Measurements from ENCODE around the gene CFAP58. TPM values are rescaled to one million over a fixed set of nuclear protein-coding genes. Genes with fewer than 3 reads are reported as not detected.

CFAP58 gene
- total RNA-seq, 6 experiments from 2014 or later = 0.10 to 2.9 (median 0.15) TPM; not detected in 2

DNA sequence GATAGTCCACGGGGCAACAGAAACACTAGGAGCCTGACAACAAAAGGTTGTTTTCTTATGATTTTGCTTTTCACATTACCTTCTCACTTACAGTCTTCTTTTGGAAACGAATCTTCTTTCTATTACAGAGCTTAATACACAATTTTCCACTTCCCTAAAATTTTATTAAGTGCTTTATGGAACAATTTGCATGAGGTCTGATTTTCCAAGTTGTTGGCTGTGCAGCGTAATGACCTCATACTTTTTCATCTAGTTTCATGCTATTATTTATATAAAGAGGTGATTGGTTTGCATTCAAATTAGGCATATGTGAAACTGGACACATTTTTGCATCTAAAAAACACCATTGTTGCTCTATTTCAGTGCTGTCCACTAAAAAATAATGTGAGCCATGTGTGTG lies 76.7 kb downstream of the CFAP58 start:
- DNase-seq (no peak), ATAC-seq (no peak)
- no peaks in the 10 kb centered on the region for H3K36me3 ChIP-seq
- no peaks in the 10 kb centered on the region for H3K4me1 ChIP-seq
- H3K27ac ChIP-seq = no peak overlapping the region
- no peaks in the 10 kb centered on the region for H3K27me3 ChIP-seq
- TF ChIP-seq, protein P1, sequence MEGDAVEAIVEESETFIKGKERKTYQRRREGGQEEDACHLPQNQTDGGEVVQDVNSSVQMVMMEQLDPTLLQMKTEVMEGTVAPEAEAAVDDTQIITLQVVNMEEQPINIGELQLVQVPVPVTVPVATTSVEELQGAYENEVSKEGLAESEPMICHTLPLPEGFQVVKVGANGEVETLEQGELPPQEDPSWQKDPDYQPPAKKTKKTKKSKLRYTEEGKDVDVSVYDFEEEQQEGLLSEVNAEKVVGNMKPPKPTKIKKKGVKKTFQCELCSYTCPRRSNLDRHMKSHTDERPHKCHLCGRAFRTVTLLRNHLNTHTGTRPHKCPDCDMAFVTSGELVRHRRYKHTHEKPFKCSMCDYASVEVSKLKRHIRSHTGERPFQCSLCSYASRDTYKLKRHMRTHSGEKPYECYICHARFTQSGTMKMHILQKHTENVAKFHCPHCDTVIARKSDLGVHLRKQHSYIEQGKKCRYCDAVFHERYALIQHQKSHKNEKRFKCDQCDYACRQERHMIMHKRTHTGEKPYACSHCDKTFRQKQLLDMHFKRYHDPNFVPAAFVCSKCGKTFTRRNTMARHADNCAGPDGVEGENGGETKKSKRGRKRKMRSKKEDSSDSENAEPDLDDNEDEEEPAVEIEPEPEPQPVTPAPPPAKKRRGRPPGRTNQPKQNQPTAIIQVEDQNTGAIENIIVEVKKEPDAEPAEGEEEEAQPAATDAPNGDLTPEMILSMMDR (IDR thresholded peaks at IDR 0.05) = no peak
- no peak for TF ChIP-seq POLR2A (IDR thresholded peaks at IDR 0.05)
- intact Hi-C loops (cut with DNase I) = no loop called here
- H3K4me3 ChIP-seq = no peak overlapping the region
- H3K9me3 ChIP-seq = no peaks in the 10 kb centered on the region
- 52% methylated on average over 3 of the region's 3 CpGs for WGBS (ENCODE audit: insufficient coverage, low coverage, low lambda C conversion rate, missing lambda C conversion rate)

- H3K27me3 ChIP-seq = no peaks in the 10 kb centered on the region
- H3K36me3 ChIP-seq = no peaks in the 10 kb centered on the region
- no peak overlapping the region for H3K4me3 ChIP-seq
- ATAC-seq (no peak), DNase-seq (no peak)
- no peaks in the 10 kb centered on the region for H3K9me3 ChIP-seq
- 41% methylated on average over 2 of the region's 3 CpGs for WGBS (ENCODE audit: insufficient coverage, low coverage, low lambda C conversion rate, missing lambda C conversion rate)
- TF ChIP-seq, protein P1 (IDR thresholded peaks at IDR 0.05) = no peak
- TF ChIP-seq POLR2A (IDR thresholded peaks at IDR 0.05) = no peak
- no peaks in the 10 kb centered on the region for H3K4me1 ChIP-seq
- intact Hi-C loops (cut with DNase I) = no loop called here
- H3K27ac ChIP-seq = no peak overlapping the region
Measured at GRCh38 chr10:104433669-104434068, 80.0 kb downstream of the CFAP58 start.

- intact Hi-C loops (cut with DNase I) = no loop called here
- H3K9me3 ChIP-seq = no peaks in the 10 kb centered on the region
- no peaks in the 10 kb centered on the region for H3K4me1 ChIP-seq
- no peak for TF ChIP-seq POLR2A (IDR thresholded peaks at IDR 0.05)
- TF ChIP-seq, protein P1 (IDR thresholded peaks at IDR 0.05) = no peak
- H3K36me3 ChIP-seq = no peaks in the 10 kb centered on the region
- H3K27me3 ChIP-seq = no peaks in the 10 kb centered on the region
- 43% methylated on average over 1 of the region's 1 CpG for WGBS (ENCODE audit: insufficient coverage, low coverage, low lambda C conversion rate, missing lambda C conversion rate)
- DNase-seq = no peak
- H3K4me3 ChIP-seq = no peak overlapping the region
- ATAC-seq = no peak
- H3K27ac ChIP-seq = no peak overlapping the region
Measured at GRCh38 chr10:104434601-104435000, 81.0 kb downstream of the CFAP58 start.

GRCh38 chr10:104435822-104436221 lies 82.2 kb downstream of the CFAP58 start:
- WGBS (ENCODE audit: insufficient coverage, low coverage, low lambda C conversion rate, missing lambda C conversion rate) = 35% methylated on average over 2 of the region's 2 CpGs
- Histone ChIP-seq H3K27me3 (no peaks in the 10 kb centered on the region), H3K9me3 (no peaks in the 10 kb centered on the region), H3K4me1 (no peaks in the 10 kb centered on the region), H3K27ac (no peak overlapping the region), H3K4me3 (no peak overlapping the region), H3K36me3 (no peaks in the 10 kb centered on the region)
- DNase-seq = no peak
- no peak for TF ChIP-seq POLR2A (IDR thresholded peaks at IDR 0.05)
- TF ChIP-seq, protein P1 (IDR thresholded peaks at IDR 0.05) = no peak
- intact Hi-C loops (cut with DNase I) = no loop called here
- ATAC-seq = no peak

- WGBS (ENCODE audit: insufficient coverage, low coverage, low lambda C conversion rate, missing lambda C conversion rate) = 46% methylated on average over 2 of the region's 2 CpGs
- H3K4me3 ChIP-seq = no peak overlapping the region
- no peaks in the 10 kb centered on the region for H3K9me3 ChIP-seq
- no peak overlapping the region for H3K27ac ChIP-seq
- no peaks in the 10 kb centered on the region for H3K36me3 ChIP-seq
- intact Hi-C loops (cut with DNase I) = no loop called here
- no peaks in the 10 kb centered on the region for H3K4me1 ChIP-seq
- ATAC-seq (no peak), DNase-seq (no peak)
- no peaks in the 10 kb centered on the region for H3K27me3 ChIP-seq
- no peak for TF ChIP-seq POLR2A (IDR thresholded peaks at IDR 0.05)
- TF ChIP-seq, protein P1 (IDR thresholded peaks at IDR 0.05) = no peak
Measured at GRCh38 chr10:104437226-104437625, 83.6 kb downstream of the CFAP58 start.
